DOHH2 (cell line): ENCODE measurements around the gene INCENP.

Experiments used
- H3F3A ChIP-seq: fragments of 200-600 bp; sonication (generic), shearing (Covaris generic); 2 replicates; pipeline ENCODE4 v1.6.0; 2016; ENCODE audit warnings: antibody characterized with exemption, mild to moderate bottlenecking; ENCODE audit not compliant: control insufficient read depth, insufficient read depth
- H3K27ac ChIP-seq: fragments of 200-600 bp; sonication (generic); 2 replicates; pipeline ENCODE4 v1.5.1; 2014; ENCODE audit warnings: low read depth, mild to moderate bottlenecking, low read length, moderate library complexity
- H3K27me3 ChIP-seq: fragments of 200-600 bp; sonication (generic); 2 replicates; pipeline ENCODE4 v1.6.1; 2014; ENCODE audit warnings: mild to moderate bottlenecking, low read length, mixed read lengths; ENCODE audit not compliant: control insufficient read depth
- H3K36me3 ChIP-seq: fragments of 200-600 bp; sonication (generic); 2 replicates; pipeline ENCODE4 v1.6.1; 2014; ENCODE audit warnings: mild to moderate bottlenecking, low read length, moderate library complexity, mixed read lengths; ENCODE audit not compliant: control insufficient read depth
- H3K4me1 ChIP-seq: fragments of 200-600 bp; sonication (generic); 2 replicates; pipeline ENCODE4 v1.6.1; 2014; ENCODE audit warnings: mild to moderate bottlenecking, low read length, mixed read lengths; ENCODE audit not compliant: control insufficient read depth
- H3K4me2 ChIP-seq: fragments of 200-600 bp; sonication (generic); 2 replicates; pipeline ENCODE4 v1.6.0; 2014; ENCODE audit warnings: mild to moderate bottlenecking, low read length, moderate library complexity
- H3K4me3 ChIP-seq: fragments of 200-600 bp; sonication (generic); 2 replicates; pipeline ENCODE4 v1.5.1; 2014; ENCODE audit warnings: mild to moderate bottlenecking, low read length, mixed read lengths
- H3K79me2 ChIP-seq: fragments of 200-600 bp; sonication (generic); 2 replicates; pipeline ENCODE4 v1.6.1; 2014; ENCODE audit warnings: mild to moderate bottlenecking, low read length, mixed read lengths; ENCODE audit not compliant: control insufficient read depth
- H3K9me2 ChIP-seq: fragments of 200-600 bp; sonication (generic); replicated peaks from 2 replicates; pipeline ENCODE4 v1.6.1; 2014; ENCODE audit warnings: mild to moderate bottlenecking, low read length, mixed read lengths; ENCODE audit not compliant: control insufficient read depth
- H3K9me3 ChIP-seq: fragments of 200-600 bp; sonication (generic); 2 replicates; pipeline ENCODE4 v1.6.1; 2014; ENCODE audit warnings: antibody characterized with exemption, low read length, mixed read lengths; ENCODE audit not compliant: control insufficient read depth, insufficient read depth
- H4K20me1 ChIP-seq: fragments of 200-600 bp; sonication (generic); 2 replicates; pipeline ENCODE4 v1.6.0; 2014; ENCODE audit warnings: low read depth, mild to moderate bottlenecking, antibody characterized with exemption, low read length, moderate library complexity; ENCODE audit not compliant: control insufficient read depth, insufficient read depth
- EZH2phosphoT487 ChIP-seq: fragments of 200-600 bp; sonication (generic); IDR thresholded peaks from 2 replicates; pipeline ENCODE4 v1.6.1; 2017; ENCODE audit warnings: borderline replicate concordance, mild to moderate bottlenecking, antibody characterized with exemption, low read length, moderate library complexity, mixed read lengths
- TF ChIP-seq, protein P1 (sequence below): fragments of 200-600 bp; sonication (generic); IDR thresholded peaks from one replicate; pipeline ENCODE4 v1.5.1; 2014; ENCODE audit warnings: antibody characterized with exemption, mild to moderate bottlenecking, low read depth, low read length; ENCODE audit not compliant: poor library complexity, severe bottlenecking

The INCENP gene

DNA sequence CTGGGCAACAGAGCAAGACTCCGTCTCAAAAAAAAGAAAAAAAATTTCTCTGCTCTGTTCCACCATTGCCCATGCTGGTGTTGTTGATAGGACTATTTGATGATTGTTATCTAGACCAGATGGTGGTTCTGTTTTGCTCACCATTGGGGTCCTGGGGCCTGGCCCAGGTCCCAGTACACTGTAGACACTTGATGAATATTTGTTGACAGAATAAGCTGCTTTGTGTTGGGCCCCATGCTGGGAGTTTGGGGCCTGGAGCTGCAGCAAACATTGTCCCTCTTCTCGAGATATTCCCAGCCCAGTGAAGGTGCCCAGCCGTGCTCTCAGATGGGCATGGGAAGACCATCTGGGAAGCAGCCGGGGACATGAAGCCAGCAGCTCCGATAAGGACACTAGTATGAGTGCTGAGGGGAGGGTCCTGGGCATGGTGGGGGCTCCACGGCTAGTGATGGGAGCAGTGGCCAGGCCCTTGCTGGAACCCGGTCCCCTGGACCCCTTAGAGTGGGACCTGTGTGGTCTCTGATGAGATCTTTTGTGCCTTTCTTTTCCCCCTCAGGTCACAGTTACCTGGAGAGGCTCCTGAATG lies 13.6 kb downstream of the INCENP start:
- Histone ChIP-seq H3K4me1 (no peaks in the 10 kb centered on the region), H3K27ac (no peak overlapping the region), H3K79me2 (peaks cover 56% of the 10 kb centered on the region), H3K27me3 (no peaks in the 10 kb centered on the region), H3F3A (no peaks in the 10 kb centered on the region), H3K9me2 (no peaks in the 10 kb centered on the region), H3K4me3 (no peak overlapping the region), H4K20me1 (peaks cover 8% of the 10 kb centered on the region; the same call in 1 of the 2 replicates), H3K36me3 (peaks cover 91% of the 10 kb centered on the region), H3K4me2 (no peak overlapping the region), H3K9me3 (no peaks in the 10 kb centered on the region)
- TF ChIP-seq, protein P1, sequence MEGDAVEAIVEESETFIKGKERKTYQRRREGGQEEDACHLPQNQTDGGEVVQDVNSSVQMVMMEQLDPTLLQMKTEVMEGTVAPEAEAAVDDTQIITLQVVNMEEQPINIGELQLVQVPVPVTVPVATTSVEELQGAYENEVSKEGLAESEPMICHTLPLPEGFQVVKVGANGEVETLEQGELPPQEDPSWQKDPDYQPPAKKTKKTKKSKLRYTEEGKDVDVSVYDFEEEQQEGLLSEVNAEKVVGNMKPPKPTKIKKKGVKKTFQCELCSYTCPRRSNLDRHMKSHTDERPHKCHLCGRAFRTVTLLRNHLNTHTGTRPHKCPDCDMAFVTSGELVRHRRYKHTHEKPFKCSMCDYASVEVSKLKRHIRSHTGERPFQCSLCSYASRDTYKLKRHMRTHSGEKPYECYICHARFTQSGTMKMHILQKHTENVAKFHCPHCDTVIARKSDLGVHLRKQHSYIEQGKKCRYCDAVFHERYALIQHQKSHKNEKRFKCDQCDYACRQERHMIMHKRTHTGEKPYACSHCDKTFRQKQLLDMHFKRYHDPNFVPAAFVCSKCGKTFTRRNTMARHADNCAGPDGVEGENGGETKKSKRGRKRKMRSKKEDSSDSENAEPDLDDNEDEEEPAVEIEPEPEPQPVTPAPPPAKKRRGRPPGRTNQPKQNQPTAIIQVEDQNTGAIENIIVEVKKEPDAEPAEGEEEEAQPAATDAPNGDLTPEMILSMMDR = no peak
- TF ChIP-seq EZH2phosphoT487 = no peak

DNA sequence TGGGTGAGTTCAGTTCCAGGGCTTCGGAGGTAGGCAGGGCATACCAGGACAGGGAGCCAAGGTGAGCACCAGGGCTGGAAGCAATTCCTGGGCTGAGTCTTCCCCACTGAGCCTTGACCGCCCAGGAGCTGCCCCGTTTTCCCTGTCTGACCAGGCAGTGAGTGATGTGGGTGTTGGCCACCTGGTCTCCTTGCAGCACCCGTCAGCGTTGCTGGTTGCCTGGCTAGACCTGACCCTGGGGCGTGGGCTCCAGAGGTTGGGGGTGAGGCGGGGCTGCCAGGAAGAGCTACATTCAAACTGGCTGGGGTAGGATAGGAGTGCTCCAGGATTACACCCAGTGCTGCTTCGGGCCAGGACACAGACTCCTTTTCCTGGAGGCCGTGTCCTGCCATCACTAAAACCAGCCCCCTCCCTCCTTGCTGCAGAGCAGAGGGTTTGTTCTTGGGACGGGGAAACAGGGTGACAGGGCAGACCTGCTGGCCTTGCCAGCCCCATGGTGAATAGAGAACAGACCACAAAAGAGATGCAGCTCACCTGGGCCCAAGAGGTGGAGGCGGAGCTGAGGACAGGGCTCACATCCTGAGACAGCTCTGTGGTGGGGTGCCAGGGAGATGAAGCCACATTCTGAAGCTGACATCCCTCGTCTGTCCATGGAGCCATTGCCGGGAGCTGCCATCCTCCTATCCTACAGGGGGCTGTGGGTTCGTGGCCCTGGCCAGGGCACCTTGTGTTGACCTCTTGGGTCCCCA lies 14.2 kb downstream of the INCENP start:
- H3K9me2 ChIP-seq = no peaks in the 10 kb centered on the region
- no peaks in the 10 kb centered on the region for H3F3A ChIP-seq
- TF ChIP-seq, protein P1 = no peak
- TF ChIP-seq EZH2phosphoT487 = no peak
- H3K4me2 ChIP-seq = no peak overlapping the region
- no peaks in the 10 kb centered on the region for H3K4me1 ChIP-seq
- no peak overlapping the region for H3K27ac ChIP-seq
- peaks cover 49% of the 10 kb centered on the region for H3K79me2 ChIP-seq
- no peak overlapping the region for H3K4me3 ChIP-seq
- H3K9me3 ChIP-seq = no peaks in the 10 kb centered on the region
- no peaks in the 10 kb centered on the region for H3K27me3 ChIP-seq
- H4K20me1 ChIP-seq = peaks cover 8% of the 10 kb centered on the region; the same call in 1 of the 2 replicates
- peaks cover 91% of the 10 kb centered on the region for H3K36me3 ChIP-seq

DNA sequence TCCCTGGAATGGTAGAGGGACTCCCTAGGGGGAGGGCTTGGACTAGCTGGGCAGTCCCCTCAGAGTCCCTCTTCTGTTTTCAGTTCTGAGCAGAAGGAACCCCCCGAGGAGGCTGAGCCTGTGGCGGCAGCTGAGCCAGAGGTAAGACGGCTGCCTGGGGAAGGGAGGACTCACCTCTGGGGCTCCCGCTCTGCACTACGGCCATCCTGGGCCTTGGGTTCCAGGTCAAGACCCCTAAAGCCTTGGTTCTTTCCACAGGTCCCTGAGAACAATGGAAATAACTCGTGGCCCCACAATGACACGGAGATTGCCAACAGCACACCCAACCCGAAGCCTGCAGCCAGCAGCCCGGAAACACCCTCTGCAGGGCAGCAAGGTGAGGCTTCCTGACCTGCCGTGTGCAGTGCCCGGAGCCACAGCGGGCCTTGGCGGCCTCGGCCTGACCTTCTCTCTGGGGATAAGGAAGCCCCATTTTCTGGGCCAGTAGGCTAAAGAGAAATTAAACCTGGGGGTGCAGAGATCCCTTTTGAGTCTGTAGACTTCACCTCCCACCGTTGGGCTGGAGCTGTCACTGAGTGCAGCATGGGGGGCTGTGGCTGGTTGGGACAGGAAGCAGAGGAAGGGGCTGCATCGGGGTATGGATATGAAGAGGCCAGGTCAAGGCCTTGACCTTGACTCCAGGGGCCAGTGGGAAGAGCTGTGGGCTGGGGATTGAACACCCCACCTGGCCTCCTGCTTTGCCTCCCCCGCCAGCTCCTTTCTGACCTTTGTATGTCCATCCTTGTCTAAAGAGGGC lies 15.0 kb downstream of the INCENP start:
- Histone ChIP-seq H3K4me3 (no peak overlapping the region), H3K9me3 (no peaks in the 10 kb centered on the region), H3K27ac (no peak overlapping the region), H3K4me2 (no peak overlapping the region), H3K27me3 (no peaks in the 10 kb centered on the region), H3F3A (no peaks in the 10 kb centered on the region), H3K4me1 (no peaks in the 10 kb centered on the region), H4K20me1 (peaks cover 4% of the 10 kb centered on the region; the same call in 1 of the 2 replicates), H3K36me3 (peaks cover 91% of the 10 kb centered on the region), H3K9me2 (no peaks in the 10 kb centered on the region), H3K79me2 (peaks cover 41% of the 10 kb centered on the region)
- TF ChIP-seq, protein P1 = no peak
- TF ChIP-seq EZH2phosphoT487 = no peak
